NAMALWA (cell line): Measurements from ENCODE around the gene LRRC45.

Source experiments
- DNase-seq: peaks from one replicate; pipeline ENCODE4 v3.0.0-alpha.2; 2015; ENCODE audit warnings: low spot score

LRRC45 gene

DNA sequence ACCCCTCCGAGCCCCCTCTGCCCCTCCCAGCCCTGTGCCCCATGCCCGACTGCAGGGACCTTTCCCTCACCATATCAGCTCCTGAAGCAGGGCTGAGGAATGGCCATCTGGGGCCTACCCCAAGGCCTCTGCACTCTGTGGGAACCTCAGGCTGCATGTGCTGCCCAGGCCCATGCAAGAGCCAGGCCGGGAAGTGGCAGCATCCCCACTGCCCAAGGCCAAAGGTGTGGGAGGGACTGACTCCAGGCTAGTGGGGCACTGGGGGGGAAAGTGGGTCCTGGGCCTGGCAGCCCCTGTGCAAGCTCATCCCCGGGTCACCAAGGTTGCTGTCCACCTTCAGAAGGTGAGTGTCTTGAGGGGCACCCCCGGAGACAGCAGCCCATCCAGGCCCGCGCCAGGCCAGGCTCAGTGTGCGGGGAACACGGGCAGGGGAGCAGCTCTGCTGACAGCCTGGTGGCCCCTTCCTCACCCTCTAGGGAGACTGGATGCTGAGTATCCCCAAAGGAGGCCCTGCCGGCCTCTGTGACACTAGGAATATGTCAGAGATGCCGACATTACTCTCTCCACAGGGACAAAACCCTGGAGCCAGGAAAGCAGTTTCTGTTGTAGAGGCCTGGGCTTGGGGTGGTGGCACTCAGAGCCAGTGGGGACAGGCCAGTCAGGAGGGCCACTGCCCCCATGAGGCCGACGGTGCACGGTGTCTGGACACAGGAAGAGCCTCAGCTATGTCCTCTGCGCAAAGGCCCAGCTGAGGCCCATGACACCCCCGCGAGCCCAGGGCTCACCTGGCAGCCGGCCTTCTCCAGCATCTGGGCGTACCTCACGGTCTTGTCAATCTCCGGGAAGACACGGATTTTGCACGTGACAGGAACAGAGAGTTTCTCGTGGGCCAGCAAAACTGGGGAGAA is 39.2 kb downstream of the LRRC45 start:
- no peak for DNase-seq

DNA sequence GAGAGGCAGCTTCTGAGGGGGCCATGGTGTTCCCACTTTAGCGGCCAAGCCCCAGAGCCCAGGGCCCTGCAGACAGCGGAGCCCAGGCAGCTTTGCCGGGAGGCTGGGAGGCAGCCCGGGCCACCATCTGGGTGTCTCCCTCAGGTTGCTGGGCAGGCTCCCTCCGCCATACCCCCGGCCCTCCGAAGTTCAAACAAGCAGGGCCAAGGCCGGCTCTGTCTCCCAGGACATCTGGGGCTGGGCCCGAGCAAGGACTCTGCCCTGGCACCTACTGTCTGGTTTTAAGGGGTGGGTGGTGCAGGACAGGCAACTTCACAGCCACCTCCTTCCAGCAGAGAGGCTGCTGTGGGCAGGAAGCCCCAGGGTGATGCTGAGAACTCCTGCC is 39.9 kb downstream of the LRRC45 start:
- no peak for DNase-seq

DNA sequence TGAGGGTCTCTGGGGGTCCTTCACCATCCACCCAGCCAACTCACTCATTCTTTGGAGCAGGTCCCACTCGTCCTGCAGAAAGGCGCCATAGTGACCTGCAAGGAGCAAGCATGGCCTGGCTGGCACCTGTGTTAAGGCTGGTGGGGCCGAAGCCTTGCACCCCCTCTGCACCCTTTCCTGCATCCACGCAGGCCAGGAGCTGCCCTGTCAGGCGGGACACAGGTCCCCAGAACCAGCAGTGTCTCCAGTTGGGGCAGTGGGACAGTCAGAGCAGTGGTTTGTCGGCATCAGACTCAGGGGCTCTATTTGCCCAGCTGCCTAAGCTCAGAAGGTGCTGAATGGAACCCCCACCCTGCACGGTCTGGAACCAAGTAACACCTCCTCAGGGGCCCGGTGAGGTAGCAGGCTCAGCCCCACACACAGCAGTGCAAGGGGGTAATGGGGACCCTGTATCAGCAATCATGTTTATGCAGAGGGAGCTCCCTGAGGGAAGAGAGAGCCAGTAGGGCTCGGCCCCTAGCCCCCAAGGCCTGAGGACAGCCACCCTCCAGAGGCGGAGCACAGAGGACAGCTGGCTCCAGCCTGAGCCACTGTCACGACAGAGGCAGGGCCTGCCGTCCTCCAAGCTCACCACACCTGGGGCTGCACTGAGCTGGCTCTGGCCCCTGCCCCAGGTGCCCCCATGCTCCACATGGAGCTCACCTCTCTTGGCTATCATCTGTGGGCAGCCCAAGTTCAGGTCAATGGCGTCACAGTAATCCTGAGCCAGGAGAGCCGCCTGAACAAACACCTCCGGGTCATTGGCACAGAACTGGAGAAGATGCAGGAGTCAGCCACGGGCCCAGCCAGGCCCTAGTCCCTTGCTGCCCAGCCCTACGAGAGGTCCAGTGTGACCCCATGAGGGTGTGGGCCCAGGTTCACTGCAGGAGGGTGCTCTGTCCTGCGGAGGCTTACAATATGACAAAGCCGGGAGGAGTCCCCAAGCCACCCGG is 40.6 kb downstream of the LRRC45 start:
- DNase-seq, result no peak

DNA sequence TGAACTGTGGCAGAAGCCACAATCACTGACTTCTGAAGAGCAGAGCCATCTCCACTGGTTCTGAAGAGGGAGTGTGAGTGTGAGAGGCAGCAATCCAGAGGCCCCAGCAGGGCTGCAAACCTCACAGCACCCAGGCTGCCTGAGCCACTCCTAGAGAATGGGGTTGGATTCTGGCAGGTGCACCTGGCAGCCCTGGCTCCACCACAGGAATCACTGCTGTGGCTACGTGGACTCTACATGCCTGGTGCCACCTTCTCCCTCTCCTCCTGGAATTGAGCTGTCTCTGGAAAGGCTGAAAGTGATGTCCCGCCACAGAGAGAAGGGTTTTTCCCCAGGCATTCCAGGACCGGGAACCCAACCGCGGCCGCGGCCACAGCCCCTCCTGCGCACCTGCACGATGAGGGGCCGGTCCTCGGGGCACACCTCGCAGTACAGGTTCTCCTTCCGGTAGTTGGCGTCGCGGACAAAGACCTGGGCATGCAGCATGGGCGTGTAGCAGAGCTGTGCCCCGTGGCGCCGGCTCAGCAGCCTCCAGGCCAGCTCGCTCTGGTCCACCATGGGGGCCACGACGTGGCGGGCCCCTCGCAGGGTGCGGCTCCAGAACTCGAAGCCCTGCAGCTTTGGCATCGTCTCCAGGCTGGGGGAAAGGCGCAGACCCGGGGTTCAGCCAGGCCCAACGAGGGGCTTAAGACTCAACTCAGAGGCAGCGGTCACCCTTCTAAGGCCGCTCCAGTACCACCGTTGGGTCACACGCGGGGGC is 41.5 kb downstream of the LRRC45 start:
- no peak for DNase-seq

DNA sequence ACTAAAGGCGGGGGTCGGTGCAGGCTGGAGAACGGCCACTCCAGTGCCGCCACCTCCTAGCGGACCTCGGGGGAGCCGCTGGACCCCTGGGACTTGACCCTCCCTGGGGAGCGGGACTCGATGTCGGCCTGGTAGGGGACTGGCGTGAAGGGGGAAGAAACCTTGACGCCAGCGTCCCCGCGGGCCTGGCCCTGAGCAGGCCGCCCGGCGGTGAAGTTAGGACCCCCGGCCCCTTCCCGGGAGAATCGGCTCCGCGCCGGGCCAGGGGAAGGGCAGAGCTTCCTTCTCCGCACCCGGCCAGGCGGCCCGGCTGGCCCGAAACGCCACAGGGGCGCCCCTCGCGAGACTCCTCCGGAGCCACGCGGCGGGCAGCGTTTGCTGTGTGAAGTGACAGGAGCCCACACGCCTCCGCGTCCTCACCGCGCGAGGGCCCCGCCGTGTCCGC is 42.1 kb downstream of the LRRC45 start:
- peak; percentile 55 for DNase-seq

DNA sequence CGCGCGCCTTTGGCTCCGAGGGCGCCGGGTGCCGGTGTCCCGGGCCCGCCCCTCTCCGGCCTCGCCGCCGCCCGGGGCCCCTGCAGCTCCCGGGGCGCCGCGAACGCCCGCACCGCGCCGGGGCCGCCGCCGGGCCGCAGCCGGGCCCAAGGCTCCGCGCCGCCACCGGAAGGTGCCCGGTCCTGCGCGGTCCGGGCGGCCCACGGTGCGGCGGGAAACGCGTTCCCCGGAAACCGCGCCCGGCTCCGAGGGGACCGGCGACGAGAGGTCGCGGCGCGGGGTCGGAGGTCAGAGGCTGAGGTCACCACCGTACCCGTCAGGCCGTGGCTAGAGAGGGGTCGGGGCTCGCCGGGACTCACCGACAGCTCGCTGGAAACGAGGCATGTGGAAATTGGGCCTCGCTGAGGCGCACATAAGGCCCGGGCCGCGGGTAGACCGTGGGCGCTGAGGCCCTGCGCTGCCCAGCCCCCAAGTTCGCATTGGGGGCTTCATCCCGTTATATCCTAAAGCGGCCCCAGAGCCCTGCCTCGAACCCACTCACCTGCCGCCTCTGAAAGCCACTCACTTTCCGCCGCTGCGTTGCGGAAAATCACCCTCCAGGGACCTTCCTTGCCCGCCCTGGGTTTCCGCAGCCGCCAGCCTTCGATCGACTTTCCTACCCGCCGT is 42.7 kb downstream of the LRRC45 start, which contains the start of gene DUS1L:
Gene DUS1L, minus strand, starts transcription at position 167 of the 666 bp plus-strand sequence. CDS start 745 bp downstream, outside the sequence.
- DNase-seq, result peak; percentile 54

DNA sequence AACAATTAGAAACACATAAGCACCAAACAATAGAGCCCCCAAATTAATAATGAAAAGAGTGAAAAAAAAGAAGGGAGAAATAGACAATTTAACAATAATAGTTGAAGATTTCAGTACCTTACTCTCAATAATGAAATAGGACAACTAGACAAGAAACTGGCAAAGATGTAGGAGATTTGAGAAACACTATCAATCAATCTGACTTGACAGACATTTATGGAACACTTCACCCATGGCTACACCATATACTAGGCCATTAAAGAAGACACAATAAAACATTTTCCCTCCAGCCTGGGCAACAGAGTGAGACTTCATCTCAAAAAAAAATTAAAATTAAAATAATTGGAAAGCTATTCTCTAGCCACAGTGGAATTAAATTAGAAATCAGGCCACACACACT is 47.5 kb downstream of the LRRC45 start:
- DNase-seq, result no peak

DNA sequence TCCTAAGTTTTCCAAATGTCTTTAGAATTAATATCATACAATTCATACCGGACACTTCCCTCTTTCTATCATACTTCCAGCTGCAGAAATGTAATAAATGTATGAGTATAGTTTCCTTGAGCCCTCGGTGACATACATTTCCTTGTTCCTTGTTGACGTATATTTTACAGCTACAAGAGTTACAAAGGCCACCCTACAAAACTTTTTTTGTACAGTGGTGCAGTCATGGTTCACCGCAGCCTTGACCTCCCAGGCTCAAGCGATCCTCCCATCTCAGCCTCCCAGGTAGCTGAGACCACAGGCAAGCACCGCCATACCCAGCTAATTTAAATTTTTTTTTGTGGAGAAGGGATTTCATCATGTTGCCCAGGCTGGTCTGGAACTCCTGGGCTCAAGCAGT is 49.7 kb downstream of the LRRC45 start:
- DNase-seq, result no peak

DNA sequence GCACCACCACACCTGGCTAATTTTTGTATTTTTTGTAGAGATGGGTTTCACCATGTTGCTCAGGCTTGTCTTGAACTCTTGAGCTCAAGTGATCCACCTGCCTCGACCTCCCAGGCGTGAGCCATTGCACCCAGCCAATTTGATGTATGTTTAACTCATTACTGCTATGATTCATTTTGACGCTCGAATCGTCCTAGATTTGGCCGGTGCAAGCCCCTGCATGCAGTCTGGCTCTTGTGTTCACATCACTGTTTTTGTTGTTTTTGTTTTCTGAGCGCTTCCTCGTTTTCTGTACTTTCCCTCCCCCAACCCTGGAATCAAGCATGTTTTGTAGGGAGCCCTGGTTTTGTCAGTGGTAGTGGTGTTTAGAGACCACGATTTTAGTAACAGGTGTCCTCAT is 50.3 kb downstream of the LRRC45 start:
- no peak for DNase-seq

DNA sequence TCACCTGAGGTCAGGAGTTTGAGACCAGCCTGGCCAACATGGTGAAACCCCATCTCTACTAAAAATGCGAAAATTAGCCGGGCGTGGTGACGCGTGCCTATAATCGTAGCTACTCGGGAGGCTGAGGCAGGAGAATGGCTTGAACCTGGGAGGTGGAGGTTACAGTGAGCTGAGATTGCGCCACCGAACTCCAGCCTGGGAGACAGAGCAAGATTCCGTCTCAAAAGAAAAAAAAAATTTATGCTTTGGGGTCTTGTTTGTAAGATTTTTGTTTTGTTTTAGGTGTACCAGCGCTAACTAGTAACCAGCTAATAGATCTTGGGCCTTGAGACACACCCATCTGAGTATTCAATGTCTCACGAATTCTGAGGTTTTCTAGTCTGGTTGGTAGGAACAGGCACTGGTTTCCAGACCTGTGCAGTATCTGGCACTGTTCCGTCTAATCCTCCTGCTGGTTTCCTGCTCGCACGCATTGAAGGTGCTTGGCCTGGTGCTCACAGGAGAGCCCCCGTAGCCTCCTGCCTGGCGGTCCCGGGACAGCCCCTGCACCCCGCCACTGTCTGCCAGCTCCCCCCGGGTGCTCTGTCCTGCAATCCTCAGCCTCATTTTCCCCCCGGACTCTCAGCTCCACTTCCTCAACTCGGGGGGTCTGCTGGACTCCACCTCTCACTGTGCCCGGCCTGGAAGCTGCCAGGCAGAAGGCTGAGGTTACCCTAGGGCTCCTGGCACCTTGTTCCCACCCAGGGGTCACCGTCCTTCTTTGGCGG is 53.1 kb downstream of the LRRC45 start:
- no peak for DNase-seq

DNA sequence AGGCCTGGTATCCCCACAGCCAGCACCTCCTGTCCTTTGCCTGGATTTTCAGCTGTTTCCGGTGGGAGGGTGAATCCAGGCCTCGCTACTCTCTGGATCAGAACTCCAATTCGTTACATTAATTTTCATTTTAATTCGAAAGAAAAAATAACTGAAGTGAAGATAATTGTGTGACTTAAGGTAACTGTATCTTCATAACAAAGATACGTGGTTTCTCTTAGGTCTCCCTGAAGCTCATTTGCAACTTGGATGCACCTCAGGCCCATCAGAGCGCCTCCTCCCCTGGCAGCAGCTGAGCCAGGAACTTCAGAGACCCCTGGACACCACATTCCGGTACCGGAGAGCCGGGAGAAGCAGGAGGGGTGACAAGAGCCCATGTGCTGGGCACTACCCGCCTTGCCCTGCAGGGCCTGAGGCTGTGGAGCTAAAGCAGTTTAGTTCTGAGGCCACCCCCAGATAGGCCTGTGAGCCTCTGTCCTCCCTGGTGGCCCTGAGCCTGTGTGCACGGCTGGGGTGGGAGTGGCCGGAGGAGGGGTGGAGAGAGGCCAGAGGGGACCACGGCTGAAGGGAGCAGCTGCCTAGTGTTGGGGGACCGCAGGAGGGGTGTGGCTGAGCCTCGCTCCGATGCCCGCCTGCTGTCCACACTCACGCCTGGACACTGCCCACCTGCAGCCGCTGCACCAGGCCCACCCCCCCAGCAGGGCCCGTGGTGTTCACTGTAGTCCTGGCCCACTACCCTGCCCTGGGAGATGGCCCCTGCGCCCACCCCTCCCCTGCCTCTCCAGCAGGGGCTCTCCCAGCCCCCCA is 53.9 kb downstream of the LRRC45 start:
- DNase-seq, result no peak

DNA sequence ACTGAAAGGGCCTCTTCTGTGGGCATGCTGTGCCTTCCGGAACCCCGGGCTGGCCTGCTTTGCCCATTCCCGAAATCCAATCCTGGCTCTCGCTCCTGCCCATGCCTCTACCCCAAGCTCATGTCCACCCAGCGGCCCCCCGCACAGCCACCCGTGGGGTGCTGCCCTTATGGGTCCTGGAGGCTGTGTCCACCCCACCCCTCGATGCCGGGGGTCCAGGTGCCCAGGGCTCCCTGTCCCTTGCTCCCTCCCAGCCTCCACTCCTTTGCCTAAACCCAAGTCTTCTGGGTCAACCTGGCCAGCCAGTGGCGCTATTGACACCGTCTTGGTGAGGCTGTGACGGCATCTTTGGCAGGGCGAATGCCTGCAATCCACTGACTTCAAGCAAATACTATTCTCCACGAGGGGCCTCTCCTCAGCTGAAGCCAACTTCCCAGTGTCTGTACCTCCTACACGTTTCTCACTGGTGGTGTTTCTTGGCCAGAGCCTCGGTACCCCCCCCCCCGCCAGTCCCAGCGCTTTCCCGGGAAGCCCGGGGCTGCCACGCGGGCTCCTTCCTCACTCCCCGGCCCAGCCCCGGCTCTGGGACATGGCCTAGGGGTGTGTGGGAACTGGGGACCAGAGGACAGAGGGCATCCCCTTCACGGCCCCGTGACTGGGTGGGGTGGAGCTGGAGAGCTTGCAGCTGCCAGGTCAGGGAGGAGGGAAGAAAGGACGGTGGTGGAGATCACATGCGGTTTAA is 54.7 kb downstream of the LRRC45 start:
- no peak for DNase-seq

DNA sequence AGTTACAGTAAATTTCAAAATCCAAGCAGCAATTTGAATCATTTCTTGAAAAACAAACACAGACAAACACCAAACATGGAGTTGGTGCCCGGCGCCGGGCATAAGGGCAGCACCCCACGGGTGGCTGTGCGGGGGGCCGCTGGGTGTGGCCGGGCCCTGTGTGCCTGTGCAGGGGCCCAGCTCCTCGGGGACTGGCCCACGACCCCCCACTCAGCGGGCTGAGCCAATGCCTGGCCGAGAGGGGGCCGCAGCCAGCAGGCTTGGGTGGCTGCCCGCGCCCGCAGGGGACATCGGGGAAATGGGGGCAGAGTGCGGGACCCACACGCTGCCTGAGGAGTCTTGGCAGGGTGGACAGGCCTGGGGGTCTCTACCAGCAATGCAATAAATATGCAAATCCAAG is 55.3 kb downstream of the LRRC45 start:
- no peak for DNase-seq

DNA sequence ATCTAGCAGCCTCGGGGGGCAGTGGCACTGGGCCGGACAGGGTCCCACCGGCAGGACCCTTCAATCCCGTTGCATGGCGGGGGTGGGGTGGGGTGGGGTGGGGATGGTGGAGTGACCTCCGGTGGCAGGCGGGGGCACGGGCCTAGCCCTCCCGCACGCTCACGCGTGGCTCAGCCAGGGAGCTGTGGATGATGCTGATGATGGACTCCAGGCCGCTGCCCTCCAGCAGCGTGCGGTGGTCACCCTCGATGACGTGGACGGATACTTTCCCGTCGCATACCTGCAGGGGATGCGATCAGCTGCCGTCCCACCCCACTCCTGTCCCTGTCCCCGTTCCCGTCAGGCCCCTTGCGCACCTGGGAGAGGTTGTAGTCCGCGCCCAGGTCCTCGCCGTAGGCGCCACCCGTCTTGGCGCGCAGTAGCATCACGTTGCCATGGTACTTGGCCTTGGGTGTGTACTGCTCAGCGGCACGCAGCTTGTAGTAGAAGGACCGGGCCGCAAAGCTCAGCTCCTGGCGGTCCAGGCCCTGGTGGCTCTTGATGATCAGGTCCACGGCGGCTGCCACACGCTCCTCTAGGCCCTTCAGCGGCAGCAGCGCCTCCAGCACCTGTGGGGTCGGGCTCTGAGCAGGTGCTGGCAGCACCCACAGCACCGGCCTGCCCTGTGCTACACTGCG is 56.0 kb downstream of the LRRC45 start:
- DNase-seq, result no peak

DNA sequence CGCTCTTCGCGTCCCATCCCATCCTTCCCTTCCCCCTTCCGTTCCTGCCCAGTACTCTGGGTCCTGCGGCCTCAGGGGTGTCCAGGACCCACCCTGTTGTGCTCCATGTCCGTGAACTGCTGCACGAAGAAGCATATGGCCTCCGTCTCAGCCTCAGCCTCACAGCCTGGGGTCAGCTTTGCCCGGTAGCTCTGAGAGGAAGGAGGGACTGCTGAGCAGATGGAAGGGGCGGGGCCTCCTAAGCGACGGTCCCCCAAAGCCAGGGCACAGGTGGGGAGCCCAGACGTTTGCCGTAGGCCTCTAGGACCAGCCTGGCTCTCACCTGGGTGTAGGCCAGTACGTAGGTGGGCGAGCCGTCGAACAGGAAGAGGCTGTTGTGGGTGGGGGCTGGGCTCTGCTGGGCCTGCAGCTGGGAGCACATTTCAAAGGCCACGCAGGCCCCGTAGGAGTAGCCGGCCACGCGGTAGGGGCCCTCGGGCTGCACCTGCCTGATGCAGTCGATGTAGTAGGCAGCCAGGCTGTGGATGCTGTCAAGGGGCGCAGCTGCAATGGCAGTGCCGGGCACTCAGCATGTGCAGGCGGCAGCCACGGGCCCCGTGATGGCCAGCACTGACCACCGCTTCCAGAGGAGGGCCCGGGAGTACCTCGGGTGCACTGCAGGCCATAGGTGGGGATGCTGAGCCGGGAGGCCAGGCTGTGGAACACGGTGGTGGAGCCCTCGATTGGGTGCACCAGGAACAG is 57.1 kb downstream of the LRRC45 start:
- DNase-seq, result no peak
